GM12872 (cell line): ENCODE measurements around the gene BCCIP.

Experiments used
- CTCF ChIP-seq: IDR thresholded peaks from 3 replicates; pipeline ENCODE4 v1.5.1; 2011; ENCODE audit warnings: low read depth, mild to moderate bottlenecking, low read length, moderate library complexity; ENCODE audit not compliant: insufficient read depth

BCCIP gene

DNA sequence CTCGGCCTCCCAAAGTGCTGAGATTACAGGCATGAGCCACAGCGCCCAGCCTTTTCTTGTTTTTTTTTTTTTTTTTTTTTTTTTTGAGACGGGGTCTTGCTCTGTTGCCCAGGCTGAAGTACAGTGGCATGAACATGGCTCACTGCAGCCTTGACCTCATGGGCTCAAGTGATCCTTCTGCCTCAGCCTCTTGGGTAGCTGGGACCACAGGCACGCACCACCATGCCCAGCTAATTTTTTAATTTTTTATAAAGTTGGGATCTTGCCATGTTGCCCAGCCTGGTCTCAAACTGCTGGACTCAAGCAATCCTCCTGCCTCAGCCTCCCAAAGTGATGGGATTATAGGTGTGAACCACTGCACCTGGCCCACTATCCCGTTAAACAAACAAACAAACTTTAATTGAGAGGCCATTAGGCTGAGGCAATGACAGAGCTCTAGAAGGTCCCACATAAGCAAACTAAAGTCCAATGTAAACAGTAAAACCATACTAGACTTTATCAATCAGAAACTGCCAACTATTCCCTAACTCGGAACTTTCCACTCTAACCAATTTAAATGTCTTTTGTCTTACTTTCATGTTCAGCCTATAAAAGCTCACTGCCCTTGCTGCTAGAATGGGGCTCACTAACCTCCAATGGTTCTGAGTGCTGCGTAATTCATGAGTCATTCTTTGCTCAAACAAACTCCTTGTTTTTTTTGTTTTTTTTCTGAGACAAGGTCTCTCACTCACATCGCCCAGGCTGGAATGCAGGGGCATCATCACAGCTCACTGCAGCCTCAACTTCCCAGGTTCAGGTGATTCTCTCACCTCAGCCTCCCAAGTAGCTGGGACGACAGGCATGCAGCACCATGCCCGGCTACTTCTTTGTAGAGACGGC lies 55.9 kb downstream of the BCCIP start:
- TF ChIP-seq CTCF, result no peak

GRCh38 chr10:125880719-125881118 lies 57.4 kb downstream of the BCCIP start:
- TF ChIP-seq CTCF, result no peak

DNA sequence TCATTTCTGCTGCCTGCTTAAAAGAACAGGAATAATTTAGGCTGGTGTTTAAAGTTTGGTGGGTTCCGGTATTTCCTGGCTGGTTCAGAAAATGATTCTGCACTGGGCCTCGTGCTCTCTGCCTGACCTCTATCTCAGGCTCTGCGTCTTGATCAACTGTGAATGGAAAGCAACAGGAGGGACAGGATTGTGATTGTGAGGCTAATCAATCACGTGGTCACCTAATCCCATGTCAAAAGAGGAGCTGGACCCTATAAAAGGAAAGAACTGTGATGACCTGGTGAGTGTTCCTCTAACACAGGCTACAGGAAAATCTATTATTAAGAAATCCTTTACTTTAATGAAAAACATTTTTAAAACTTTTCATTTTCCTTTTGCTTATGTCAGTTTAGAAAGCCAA lies 57.8 kb downstream of the BCCIP start, which contains the start of gene DHX32:
Gene DHX32, minus strand, starts transcription at position 101 of the 400 bp plus-strand sequence. CDS start 468 bp downstream, outside the sequence.
- no peak for TF ChIP-seq CTCF

- TF ChIP-seq CTCF, result no peak
These were observed 59.2 kb downstream of the BCCIP start for GRCh38 chr10:125882596-125882995.

GRCh38 chr10:125883211-125883610 lies 59.9 kb downstream of the BCCIP start:
- TF ChIP-seq CTCF, result no peak
